Measurements from ENCODE around the gene APOBEC3G. TPM values are rescaled to one million over a fixed set of nuclear protein-coding genes. Genes with fewer than 3 reads are reported as not detected.
A peak's percentile ranks its signal among the peaks of the same experiment; 100 is the strongest.
"Not testable (repeated sequence)": the region's sequence is repeated elsewhere in the genome, so short reads cannot be mapped to it uniquely, and the experiment has no call there.

Gene APOBEC3G
- polyA plus RNA-seq: 100 to 1,000 TPM; 494 to 885 (median 545) TPM

DNA sequence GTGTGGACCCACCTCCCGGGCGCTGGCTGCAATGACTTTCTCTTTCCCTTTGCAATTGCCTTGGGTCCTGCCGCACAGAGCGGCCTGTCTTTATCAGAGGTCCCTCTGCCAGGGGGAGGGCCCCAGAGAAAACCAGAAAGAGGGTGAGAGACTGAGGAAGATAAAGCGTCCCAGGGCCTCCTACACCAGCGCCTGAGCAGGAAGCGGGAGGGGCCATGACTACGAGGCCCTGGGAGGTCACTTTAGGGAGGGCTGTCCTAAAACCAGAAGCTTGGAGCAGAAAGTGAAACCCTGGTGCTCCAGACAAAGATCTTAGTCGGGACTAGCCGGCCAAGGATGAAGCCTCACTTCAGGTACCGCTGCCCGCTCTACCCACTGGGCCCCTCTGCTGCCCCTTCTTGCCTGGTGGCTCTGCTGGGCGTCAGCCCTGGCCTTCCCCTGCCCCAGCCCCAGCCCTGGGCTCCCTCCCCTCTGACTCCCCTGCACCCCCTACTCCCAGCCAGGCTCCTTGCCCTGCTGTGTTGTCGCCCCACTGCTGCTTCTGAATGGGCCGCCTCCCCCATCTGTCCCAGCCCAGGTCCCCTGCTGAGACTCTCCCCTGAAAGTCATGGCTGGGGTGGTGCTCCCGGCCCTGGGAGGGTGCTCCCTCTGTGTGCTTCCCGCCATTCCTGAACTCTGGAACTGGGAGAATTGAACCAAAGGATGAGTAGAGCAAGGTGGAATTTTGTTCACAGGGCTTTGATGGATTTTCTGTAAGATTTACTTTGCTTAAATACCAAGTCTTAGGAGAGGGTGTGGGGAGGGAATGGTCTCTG, at the start of gene APOBEC3G:
Gene APOBEC3G (plus strand): TSS at position 250 of the 815 bp plus-strand sequence. CDS start 87 bp downstream, at position 337.
- not testable (repeated sequence) for H3K9me3 Mint-ChIP-seq
- Mint-ChIP-seq H3K27me3 (ENCODE audit: low read depth in 3 of 3) (peaks cover 12 to 33% (median 27%) of the 10 kb centered on the region in 3 donors), H3K36me3 (peaks cover 23 to 28% (median 25%) of the 10 kb centered on the region in 3 donors), H3K4me3 (peak within 1 kb of the TSS; percentile 94 to 97 (median 96)), H3K4me1 (peaks cover 61 to 63% of the 10 kb centered on the region in 2 donors), H3K27ac (peak within 1 kb of the TSS; percentile 97 to 99 (median 98))
- peak; percentile 84 to 86 (median 85) for DNase-seq

DNA sequence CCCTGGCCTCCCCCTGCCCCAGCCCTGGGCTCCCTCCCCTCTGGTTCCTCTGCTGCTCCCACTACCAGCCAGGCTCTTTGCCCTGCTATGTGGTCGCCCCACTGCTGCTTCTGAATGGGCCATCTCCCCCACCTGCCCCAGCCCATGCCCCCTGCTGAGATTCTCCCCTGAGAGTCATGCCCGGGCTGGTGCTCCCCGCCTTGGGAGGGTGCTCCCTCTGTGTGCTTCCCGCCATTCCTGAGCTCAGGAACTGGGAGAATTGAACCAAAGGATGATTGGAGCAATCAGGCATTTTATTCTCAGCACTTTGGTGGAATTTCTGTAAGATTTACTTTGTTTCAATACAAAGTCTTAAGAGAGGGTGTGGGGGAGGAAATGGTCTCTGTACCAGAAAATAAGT, 49.4 kb upstream of the APOBEC3G start:
- H3K4me3 Mint-ChIP-seq: no peak overlapping the region
- H3K4me1 Mint-ChIP-seq: peaks cover 26 to 37% of the 10 kb centered on the region in 2 donors
- no peaks in the 10 kb centered on the region for H3K9me3 Mint-ChIP-seq
- peak overlapping the region in 4 of 6 donors; percentile 27 to 60 (median 46) for H3K27ac Mint-ChIP-seq
- no peaks in the 10 kb centered on the region for H3K27me3 Mint-ChIP-seq (ENCODE audit: low read depth in 3 of 3)
- no peak for DNase-seq
- peaks cover 4 to 11% (median 5%) of the 10 kb centered on the region in 3 donors for H3K36me3 Mint-ChIP-seq

DNA sequence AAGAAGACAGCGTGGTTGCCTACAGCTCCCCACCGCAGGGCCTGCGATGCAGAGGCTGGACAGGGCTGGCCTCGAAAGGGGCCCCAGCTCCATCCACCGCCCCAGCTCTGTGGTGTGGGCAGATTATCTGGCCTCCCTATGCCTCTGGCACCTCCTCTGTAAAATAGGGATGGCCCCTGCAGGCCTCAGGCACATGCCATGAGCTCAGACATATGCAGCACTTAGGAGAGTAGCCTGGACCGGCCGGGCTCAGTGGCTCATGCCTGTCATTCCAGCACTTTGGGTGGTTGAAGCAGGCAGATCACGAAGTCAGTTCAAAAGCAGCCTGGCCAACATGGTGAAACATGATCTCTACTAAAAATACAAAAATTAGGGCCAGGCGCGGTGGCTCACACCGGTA, 48.8 kb upstream of the APOBEC3G start:
- peak overlapping the region in 2 of 6 donors; percentile 27 to 60 for H3K27ac Mint-ChIP-seq
- DNase-seq: no peak
- H3K4me1 Mint-ChIP-seq: peaks cover 25 to 34% of the 10 kb centered on the region in 2 donors
- no peak overlapping the region for H3K4me3 Mint-ChIP-seq
- no peaks in the 10 kb centered on the region for H3K27me3 Mint-ChIP-seq (ENCODE audit: low read depth in 3 of 3)
- peaks cover 4 to 11% (median 5%) of the 10 kb centered on the region in 3 donors for H3K36me3 Mint-ChIP-seq
- no peaks in the 10 kb centered on the region for H3K9me3 Mint-ChIP-seq

DNA sequence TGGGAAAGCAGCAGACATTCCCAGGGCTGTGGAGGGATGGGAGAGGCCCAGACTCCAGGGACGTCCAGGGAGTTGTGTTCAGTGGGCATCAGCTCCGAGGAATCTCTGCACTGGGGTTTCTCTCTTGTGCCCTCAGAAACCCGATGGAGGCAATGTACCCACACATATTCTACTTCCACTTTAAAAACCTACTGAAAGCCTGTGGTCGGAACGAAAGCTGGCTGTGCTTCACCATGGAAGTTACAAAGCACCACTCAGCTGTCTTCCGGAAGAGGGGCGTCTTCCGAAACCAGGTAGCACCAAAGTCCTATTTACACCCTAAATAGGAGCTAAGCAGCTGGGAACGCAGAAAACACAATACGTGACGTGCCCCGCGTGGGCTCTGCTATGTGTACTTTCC, 47.8 kb upstream of the APOBEC3G start:
- Mint-ChIP-seq H3K4me3 (no peak overlapping the region), H3K36me3 (peaks cover 0 to 5% (median 5%) of the 10 kb centered on the region in 3 donors), H3K4me1 (peaks cover 16 to 25% of the 10 kb centered on the region in 2 donors), H3K9me3 (no peaks in the 10 kb centered on the region), H3K27ac (no peak overlapping the region), H3K27me3 (ENCODE audit: low read depth in 3 of 3) (no peaks in the 10 kb centered on the region)
- DNase-seq: no peak

DNA sequence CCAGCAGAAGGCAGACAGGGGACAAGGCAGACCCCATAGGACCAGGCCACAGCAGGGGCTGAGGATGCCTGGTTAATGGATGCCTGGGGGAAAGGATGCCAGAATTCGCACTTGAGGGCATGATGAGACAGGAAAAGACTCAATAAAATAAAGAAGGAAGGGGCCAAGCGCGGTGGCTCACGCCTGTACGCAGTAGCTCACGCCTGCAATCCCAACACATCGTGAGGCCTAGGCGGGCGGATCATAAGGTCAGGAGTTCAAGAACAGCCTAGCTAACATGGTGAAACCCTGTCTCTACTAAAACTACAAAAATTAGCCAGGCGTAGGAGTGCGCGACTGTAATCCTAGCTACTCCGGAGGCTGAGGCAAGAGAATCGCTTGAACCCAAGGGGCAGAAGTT, 46.4 kb upstream of the APOBEC3G start:
- DNase-seq: no peak
- Mint-ChIP-seq H3K4me1 (peaks cover 5 to 13% of the 10 kb centered on the region in 2 donors), H3K27ac (peak overlapping the region in 2 of 6 donors; percentile 69), H3K36me3 (no peaks in the 10 kb centered on the region), H3K27me3 (ENCODE audit: low read depth in 3 of 3) (no peaks in the 10 kb centered on the region), H3K9me3 (no peaks in the 10 kb centered on the region), H3K4me3 (no peak overlapping the region)

DNA sequence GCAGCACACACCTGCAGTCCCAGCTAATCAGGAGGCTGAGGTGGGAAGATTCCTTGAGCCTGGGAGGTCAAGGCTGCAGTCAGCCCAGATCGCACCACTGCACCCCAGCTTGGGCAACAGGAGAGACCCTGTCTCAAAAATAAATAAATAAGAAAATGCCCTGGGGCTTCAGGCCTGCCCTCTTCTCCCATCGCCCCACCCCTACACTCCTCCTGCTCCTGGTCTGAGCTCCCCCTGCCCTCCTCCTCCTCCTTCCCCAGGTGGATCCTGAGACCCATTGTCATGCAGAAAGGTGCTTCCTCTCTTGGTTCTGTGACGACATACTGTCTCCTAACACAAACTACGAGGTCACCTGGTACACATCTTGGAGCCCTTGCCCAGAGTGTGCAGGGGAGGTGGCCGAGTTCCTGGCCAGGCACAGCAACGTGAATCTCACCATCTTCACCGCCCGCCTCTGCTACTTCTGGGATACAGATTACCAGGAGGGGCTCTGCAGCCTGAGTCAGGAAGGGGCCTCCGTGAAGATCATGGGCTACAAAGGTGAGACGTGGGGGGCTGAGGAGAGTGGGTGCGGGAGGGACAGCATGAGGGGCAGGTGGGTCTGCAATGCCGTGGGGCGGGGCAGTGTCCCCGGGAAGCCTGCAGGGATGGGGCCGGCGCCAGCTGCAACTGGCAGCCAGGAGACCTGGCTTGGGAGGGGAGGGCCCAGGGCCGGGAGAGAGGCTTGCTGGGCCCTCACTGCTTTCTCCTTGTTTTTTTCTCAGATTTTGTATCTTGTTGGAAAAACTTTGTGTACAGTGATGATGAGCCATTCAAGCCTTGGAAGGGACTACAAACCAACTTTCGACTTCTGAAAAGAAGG, 45.4 kb upstream of the APOBEC3G start:
- not testable (repeated sequence) for DNase-seq; H3K9me3 Mint-ChIP-seq; H3K4me3 Mint-ChIP-seq; H3K27me3 Mint-ChIP-seq (ENCODE audit: low read depth in 3 of 3); H3K36me3 Mint-ChIP-seq; H3K4me1 Mint-ChIP-seq
- H3K27ac Mint-ChIP-seq: peak overlapping the region in 2 of 6 donors; percentile 55 to 67

DNA sequence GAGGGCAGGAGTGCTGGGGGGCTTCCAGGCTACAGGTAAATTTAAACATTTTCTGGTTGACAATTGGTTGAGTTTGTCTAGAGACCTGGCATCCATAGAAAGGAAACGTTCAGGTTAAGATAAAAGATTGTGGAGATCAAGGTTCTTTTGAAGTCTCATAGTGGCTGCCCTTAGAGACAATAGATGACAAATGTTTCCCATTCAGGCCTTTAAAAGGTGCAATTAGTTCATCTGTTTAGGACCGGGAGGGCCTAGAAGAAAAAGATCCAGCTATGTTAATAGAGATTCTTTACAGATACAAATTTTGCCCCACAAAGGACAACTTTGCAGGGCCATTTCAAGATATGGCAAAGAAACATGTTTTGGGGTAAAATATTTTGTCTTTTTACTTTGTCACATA, 40.0 kb upstream of the APOBEC3G start:
- not testable (repeated sequence) for H3K27me3 Mint-ChIP-seq (ENCODE audit: low read depth in 3 of 3); H3K36me3 Mint-ChIP-seq; H3K4me3 Mint-ChIP-seq; H3K9me3 Mint-ChIP-seq; DNase-seq
- Mint-ChIP-seq H3K27ac (peak overlapping the region in 5 of 6 donors; percentile 20 to 50 (median 38)), H3K4me1 (peaks cover 11 to 22% of the 10 kb centered on the region in 2 donors)

DNA sequence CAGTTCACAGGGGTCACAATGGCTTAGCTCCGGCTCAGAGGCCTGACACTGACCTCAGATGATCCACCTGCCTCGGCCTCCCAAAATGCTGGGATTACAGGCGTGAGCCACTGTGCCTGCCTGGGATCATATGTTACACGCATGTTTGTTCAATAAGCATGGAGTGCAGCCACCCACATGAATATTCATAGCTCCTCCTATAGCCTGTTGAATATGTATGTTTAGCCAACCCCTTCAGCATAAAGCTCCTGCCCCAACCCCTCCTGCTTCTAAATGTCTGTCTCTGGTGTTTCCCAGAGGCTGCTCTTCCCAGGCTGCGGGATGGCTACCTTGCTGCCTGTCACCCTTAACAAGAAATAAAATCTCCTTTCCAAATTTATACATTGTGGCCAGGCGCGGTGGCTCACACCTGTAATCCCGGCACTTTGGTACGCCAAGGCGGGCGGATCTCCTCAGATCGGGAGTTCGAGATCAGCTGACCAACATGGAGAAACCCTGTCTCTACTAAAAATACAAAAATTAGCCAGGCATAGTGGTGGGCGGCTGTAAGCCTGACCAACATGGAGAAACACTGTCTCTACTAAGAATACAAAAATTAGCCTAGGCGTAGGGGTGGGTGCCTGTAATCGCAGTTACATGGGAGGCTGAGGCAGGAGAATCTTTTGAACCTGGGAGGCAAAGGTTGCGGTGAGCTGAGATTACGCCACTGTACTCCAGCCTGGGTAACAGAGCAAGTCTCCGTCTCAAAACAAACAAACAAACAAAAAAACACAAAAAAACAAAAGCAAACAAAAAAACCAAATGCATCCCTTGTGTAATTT, 37.6 kb upstream of the APOBEC3G start:
- Mint-ChIP-seq H3K4me1 (peaks cover 23 to 35% of the 10 kb centered on the region in 2 donors), H3K9me3 (no peaks in the 10 kb centered on the region), H3K4me3 (peak overlapping the region; percentile 83 to 88 (median 85)), H3K36me3 (peaks cover 0 to 6% (median 0%) of the 10 kb centered on the region in 3 donors), H3K27ac (peak overlapping the region; percentile 88 to 94 (median 90)), H3K27me3 (ENCODE audit: low read depth in 3 of 3) (peaks cover 2 to 4% (median 2%) of the 10 kb centered on the region in 3 donors)
- no peak for DNase-seq

DNA sequence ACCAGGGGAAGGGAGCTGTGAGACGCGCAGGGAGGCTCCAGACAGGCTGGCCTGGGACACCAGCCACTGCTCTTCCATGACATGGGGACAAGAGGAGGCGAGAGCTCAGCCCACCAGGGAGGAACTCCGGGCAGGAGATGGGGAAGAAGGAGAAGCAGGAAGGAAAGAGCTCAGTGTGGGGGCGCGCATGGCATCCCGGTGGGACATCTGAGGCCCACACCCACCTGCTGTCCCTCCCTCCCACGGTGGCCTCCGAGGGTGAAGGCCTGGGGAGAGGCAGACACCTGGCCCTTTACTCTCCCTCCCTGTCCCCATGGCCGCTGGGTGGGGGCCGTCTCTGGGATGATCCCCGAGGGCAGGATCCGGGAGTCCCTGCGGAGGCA, 36.9 kb upstream of the APOBEC3G start:
- DNase-seq, H3K9me3 Mint-ChIP-seq: not testable (repeated sequence)
- H3K4me1 Mint-ChIP-seq: peaks cover 28 to 40% of the 10 kb centered on the region in 2 donors

DNA sequence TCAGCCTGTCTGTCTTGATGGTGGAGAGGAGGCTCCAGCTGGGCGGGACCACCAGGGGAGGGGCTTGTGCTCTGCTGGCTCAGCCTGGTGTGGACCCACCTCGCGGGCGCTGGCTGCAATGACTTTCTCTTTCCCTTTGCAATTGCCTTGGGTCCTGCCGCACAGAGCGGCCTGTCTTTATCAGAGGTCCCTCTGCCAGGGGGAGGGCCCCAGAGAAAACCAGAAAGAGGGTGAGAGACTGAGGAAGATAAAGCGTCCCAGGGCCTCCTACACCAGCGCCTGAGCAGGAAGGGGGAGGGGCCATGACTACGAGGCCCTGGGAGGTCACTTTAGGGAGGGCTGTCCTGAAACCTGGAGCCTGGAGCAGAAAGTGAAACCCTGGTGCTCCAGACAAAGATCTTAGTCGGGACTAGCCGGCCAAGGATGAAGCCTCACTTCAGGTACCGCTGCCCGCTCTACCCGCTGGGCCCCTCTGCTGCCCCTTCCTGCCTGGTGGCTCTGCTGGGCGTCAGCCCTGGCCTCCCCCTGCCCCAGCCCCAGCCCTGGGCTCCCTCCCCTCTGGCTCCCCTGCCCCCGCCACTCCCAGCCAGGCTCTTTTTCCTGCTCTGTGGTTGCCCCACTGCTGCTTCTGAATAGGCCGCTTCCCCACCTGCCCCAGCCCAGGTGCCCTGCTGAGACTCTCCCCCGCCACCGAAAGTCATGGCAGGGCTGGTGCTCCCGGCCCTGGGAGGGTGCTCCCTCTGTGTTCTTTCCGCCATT, 36.4 kb upstream of the APOBEC3G start, which contains the start of gene APOBEC3F:
Gene APOBEC3F (plus strand): TSS at position 327 of the 759 bp plus-strand sequence. CDS start 97 bp downstream, at position 424.
- not testable (repeated sequence) for H3K36me3 Mint-ChIP-seq; H3K27me3 Mint-ChIP-seq (ENCODE audit: low read depth in 3 of 3); H3K9me3 Mint-ChIP-seq
- H3K27ac Mint-ChIP-seq: peak within 1 kb of the TSS; percentile 89 to 94 (median 93)
- DNase-seq: peak; percentile 82 to 89 (median 83)
- H3K4me3 Mint-ChIP-seq: peak within 1 kb of the TSS; percentile 83 to 88 (median 85)
- H3K4me1 Mint-ChIP-seq: peaks cover 33 to 45% of the 10 kb centered on the region in 2 donors

More for the DNA sequence above, 36.9 kb upstream of the APOBEC3G start:
- Mint-ChIP-seq H3K4me3 (peak overlapping the region; percentile 83 to 88 (median 85)), H3K27ac (peak overlapping the region; percentile 88 to 94 (median 90))
- H3K36me3 Mint-ChIP-seq; H3K27me3 Mint-ChIP-seq (ENCODE audit: low read depth in 3 of 3): not testable (repeated sequence)

DNA sequence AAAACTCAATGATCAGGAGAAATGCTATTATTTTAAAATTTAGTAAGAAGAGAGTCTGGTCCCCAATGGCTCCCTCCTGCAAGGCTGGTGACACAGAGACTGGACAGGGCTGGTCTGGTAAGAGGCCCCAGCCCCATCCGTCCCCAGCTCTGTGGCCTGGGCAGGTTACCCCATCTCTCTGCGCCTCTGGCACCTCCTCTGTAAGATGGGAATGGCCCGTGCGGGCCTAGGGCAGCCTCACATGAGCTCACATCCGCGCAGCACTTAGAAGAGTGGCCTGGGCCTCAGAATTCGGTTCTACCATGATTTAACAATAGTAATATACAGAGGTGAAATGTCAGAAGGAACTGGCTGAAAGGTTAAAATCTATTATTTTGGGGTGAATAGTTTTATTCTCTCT, 35.2 kb upstream of the APOBEC3G start:
- peaks cover 2 to 4% (median 3%) of the 10 kb centered on the region in 3 donors for H3K27me3 Mint-ChIP-seq (ENCODE audit: low read depth in 3 of 3)
- H3K36me3 Mint-ChIP-seq: peaks cover 0 to 11% (median 4%) of the 10 kb centered on the region in 3 donors
- H3K4me3 Mint-ChIP-seq: peak overlapping the region; percentile 63 to 88 (median 85)
- peak overlapping the region; percentile 89 to 94 (median 92) for H3K27ac Mint-ChIP-seq
- H3K9me3 Mint-ChIP-seq: no peaks in the 10 kb centered on the region
- peaks cover 45 to 54% of the 10 kb centered on the region in 2 donors for H3K4me1 Mint-ChIP-seq
- DNase-seq: no peak

DNA sequence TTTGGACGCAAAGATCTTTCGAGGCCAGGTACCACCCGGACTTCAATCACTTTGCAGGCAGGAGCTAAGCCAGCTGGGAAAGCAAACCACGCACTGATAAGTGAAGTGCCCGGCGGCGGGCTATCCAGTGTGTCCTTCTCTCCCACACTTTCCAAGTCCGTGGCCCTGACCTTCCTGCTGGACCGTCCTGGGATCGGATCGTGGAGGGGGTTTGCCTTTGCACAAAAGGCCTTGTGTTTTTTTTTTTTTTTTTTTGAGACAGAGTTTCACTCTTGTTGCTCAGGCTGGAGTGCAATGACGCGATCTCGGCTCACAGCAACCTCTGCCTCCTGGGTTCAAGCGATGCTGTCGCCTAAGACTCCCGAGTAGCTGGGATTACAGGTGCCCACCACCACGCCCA, 34.0 kb upstream of the APOBEC3G start:
- not testable (repeated sequence) for H3K27me3 Mint-ChIP-seq (ENCODE audit: low read depth in 3 of 3); DNase-seq; H3K9me3 Mint-ChIP-seq
- Mint-ChIP-seq H3K4me3 (peak overlapping the region in 2 of 5 donors; percentile 24 to 27), H3K27ac (peak overlapping the region in 1 of 6 donors; percentile 53), H3K36me3 (peaks cover 0 to 11% (median 4%) of the 10 kb centered on the region in 3 donors), H3K4me1 (peaks cover 49 to 56% of the 10 kb centered on the region in 2 donors)
